HG03135 (cell line): ENCODE measurements around the gene MIA2.
A peak's percentile ranks its signal among the peaks of the same experiment; 100 is the strongest.
"Not testable (repeated sequence)": the region's sequence is repeated elsewhere in the genome, so short reads cannot be mapped to it uniquely, and the experiment has no call there.

Experiments
- ATAC-seq: cut with Tn5 transposase; IDR thresholded peaks from one replicate; pipeline ENCODE4 v1.9.1; 2021; ENCODE audit warnings: mild to moderate bottlenecking, moderate library complexity; ENCODE audit not compliant: unreplicated experiment

The MIA2 gene

DNA sequence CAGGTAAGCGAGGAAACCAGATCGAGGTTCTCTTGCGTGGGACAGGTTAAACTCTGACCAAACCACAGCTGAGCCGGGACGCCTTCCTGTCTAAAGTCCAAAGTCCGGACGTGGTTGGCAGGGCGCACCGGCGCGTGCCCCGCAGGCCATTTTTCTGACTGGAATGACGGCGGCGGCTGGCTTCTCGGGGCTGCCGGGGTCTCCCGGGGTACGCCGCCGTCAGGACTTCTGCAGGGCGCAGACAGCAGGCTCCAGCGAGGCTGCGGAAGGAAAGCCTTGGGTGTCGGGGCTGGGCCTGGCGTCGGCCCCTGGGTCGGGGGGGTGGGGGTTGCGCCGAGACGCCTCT is 32.8 kb downstream of the MIA2 start:
- peak; percentile 39 for ATAC-seq

DNA sequence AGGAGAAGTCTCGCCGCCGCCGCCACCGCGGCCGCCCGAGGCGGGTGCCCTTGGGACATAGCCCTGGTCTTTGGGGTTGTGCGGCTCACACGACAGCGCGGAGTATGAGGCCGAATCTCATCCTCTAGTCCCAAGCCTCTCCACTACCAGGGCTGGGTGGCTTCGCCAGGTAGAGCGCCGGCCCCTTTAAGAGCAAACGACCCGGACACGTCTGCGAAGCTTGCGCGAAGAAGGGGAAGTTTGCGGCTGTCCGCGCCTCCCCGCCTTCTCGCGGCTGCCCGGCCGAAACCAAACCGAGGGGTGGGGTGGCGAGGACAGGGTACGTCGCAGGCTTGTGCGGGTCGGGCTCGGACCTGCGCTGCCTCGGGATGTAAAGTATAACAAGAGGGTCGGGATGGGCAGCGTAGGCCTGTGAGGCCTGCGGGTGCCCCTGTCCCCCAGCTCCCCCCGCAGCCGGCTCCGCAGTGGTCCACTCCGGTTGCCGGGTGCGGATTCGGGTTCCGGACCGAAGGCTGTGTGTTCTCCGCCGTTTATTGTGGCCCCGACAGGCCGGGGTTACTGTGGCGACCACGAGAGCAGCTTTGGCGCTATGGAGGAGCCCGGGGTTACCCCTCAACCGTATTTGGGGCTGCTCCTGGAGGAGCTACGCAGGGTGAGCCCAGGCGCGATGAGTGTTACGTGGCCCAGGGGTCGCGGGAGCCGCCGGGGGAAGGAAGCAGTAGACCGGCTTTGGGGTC is 33.3 kb downstream of the MIA2 start:
- peak; percentile 77 for ATAC-seq

DNA sequence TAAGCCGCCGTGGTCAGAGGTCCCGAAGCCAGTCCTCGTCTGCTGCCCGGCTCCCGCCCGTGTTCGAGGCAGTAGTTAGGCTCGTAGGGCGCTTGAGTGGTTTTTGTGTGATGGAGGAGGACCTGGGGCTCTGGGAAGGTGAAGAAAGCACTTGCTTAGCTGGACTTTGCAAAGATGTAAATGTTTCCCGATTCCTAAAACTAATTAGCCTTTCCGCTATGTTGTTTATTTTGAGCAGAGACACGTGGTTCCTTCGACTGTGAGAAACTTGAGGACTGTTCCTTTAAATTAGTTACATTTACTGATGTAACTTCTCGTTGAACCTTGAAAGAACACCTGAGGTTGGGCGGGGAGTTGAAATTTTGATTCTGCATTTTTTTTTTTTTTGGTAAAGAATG is 33.9 kb downstream of the MIA2 start:
- ATAC-seq = peak; percentile 10

DNA sequence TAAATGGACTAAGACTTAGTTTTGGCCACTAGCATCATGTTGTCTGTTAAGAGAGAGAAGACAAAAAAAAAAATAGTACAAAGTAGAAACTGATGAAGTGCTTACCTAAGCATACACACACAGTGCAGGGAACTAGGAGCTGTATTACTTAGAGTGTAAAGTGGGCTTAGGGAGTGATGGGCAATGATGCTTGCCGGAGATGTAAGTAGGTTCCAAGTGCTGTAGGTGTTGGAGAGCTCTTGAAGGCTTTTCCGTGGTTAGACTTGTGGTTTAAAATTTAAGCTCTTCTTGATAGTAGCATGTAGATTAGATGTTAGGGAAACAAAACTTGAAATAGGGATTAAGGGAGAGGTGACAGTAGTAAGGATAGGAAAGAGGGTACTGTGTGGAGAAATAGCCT is 34.7 kb downstream of the MIA2 start:
- no peak for ATAC-seq

DNA sequence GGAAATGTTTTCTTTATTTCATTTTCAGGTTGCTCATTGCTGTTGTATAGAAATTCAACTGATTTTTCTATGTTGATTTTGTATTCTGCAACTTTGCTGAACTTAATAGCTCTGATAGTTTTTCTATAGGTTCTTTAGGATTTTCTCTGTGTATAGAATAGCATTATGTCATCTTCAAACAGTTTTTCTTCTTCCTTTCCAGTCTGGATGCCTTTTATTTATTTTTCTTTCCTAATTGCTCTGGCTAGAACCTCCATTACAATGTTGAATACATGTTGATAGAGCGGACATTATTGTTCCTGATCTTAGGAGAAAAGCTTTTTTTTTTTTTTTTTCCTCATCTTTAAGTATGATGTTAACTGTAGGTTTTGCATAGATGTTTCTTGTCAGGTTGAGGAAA is 39.2 kb downstream of the MIA2 start:
- ATAC-seq = no peak

DNA sequence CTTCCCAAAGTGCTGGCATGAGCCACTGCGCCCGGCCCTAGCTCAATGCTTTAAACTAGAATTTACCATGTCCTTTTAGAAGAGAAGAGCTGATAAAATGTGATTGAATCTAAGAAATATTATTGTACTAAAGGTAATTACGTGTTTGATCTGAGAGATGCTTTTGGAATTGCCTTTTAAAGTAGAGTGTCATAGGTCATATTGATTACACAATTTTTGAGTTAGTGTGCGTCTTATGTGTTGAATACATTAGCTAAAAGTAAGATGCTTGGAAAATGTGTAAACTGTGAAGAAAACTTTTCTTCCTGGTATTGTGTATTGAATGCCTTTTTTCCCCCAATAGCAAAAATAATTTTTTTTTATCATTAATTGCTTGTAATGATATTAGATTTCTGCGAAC is 41.7 kb downstream of the MIA2 start:
- no peak for ATAC-seq

DNA sequence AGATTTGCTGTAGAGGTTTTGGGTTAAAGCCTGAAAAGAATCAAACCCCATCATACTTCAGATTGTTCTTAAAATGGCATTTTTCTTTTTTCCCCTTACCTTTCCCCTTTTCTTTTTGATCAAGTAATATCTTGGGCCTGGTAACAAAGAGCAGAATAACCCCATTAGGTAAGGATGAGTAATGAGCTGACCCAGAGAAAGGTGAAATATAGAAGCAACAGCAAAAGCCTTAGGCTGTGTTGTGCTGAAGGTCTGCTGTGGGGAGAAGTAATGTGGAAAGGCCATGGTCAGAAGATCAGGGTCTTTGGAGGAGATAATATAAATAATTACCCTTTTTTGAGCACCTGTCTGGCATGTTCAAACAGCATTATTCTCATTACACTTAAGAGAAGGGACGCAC is 42.3 kb downstream of the MIA2 start:
- no peak for ATAC-seq

DNA sequence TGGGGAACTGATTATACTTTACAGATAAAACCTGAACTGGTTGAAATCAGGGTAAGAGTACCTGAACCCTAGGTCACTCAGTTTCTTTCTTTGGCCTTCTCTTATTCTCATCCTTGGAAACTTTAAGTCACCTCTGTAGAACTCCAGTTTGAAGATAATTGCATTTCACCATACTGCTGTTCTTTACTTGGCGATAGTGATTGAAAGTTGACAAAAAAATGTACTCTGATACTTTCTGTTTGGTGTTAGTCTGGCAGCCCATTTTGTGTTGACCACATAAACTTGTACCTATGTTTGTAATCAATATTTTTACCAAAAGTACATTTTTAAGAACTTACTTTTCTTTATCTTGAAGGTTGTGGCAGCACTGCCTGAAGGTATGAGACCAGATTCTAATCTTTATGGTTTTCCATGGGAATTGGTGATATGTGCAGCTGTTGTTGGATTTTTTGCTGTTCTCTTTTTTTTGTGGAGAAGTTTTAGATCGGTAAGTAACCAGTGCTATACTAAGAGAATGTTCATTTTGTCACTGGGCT is 42.9 kb downstream of the MIA2 start:
- no peak for ATAC-seq

DNA sequence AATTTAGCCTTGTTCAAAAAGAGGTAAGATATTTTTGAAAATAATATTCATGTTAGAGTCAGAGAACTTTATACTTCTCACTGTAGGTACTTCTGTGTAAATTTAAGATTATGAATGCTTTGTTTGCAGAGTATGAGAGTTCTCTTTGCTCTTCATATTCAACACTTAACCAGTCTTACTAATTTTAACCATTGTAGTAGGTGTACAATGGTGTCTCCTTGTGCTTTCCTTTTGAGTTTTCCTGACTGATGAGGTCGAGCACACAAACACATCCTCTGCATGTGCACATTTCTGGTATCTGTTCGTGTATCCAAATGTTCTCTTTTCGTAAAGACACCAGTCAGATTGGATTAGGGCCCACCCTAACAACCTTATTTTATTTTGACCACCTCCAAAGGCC is 45.8 kb downstream of the MIA2 start:
- ATAC-seq = no peak

DNA sequence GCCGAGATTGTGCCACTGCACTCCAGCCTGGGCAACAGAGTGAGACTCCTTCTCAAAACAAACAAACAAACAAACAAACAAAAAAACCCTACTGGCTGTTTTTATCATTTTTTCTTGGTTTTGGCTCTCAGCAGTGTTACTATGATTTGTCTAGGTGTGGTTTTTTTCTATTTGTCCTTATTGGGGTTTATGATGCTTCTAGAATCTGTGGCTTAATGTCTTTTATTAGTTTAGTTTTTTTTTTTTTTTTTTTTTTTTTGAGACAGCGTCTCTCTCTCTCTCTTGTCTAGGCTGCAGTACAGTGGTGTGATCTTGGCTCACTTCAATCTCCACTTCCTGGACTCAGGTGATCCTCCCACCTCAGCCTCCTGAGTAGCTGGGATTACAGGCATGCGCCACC is 47.0 kb downstream of the MIA2 start:
- ATAC-seq = not testable (repeated sequence)

DNA sequence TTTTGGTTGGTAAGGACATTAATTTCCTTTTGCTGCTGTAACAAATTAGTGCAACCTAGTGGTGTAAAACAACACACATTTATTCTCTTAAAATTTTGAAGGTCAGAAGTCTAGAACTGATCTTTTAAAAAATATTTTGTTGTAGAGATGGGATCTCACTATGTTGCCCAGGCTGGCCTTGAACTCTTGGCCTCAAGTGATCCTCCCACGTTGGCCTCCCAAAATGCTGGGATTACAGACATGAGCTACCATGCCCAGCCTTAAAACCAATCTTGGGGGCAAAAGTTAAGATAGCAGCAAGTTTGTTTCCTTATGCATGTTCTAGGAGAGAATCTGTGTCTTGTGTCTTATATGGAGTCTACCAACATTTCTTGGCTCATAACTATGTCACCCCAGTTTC is 55.8 kb downstream of the MIA2 start:
- no peak for ATAC-seq

DNA sequence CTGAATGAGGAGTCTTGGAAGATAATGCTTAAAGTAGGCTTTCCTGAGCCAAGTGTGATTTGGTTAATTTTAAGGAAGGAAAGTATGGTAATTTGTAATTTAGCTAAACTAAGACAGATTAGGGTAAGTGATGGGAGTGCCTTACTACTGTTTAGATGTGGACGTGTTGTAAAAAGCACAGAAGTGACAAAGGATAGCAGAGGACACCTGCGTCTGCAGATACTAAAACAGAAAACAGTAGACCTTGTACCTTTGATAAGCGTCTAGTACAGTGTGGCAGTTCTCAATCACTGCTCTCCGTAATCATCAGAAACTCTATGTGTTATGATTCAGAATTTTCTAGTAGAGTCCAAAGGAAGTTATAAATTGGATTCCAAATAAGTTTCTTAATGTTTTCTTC is 58.0 kb downstream of the MIA2 start:
- ATAC-seq = no peak

DNA sequence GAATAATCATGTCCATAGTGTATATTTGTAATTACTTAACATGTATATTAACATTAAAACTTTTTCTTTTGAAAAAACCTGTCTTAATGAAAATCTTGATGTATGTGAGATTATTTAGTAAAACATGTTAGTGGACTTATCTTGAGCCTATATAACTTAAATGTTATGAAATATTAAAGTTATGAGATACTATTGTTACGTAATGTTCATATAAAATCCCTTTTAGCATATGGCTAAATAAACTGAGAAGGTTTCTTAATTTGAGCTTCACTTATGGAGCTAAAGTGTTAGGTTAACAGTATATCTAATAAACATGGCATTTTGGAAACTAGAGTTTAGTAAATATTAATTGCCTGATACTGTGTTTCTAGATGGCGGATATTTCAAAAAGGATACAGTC is 59.9 kb downstream of the MIA2 start:
- ATAC-seq = no peak

DNA sequence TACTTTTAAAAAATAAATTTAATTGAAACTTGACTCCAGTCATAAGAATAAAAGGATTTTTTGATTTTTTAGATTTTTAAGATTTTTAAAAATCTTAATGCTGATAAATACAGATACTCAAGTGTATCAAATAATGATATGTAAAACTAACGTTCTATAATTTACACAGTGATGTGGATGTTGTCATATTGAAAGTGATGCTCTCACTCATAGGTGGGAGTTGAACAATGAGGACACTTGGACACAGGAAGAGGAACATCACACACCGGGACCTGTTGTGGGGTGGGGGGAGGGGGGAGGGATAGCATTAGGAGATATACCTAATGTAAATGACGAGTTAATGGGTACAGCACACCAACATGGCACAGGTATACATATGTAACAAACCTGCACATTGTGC is 66.7 kb downstream of the MIA2 start:
- not testable (repeated sequence) for ATAC-seq

DNA sequence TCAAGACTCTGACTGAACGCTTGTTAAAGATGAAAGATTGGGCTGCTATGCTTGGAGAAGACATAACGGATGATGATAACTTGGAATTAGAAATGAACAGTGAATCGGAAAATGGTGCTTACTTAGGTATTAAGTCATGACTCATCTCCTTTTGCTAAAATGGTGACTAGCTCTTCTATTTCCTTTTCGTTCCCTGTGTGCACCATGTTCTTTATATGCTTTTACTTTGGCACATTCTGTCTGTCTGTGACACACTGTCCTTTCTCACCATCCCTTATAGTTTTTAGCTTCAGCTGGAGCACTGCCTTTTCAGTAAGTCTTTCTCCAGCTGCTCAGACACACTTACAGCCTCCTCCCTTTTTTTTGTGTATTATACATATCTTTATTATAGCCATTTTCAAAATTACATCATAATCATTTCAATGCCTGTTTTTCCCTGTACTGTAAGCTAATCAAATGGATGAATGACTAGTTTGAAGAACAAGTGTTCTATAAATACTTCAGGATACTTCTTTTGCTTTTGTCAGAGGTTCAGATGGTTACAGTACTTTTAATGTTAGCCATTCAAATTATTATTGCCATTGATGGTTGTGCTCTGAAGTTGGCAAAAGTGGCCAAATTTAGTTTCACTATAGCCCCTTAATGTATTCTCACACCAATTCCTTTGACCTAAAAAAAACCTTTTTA is 68.6 kb downstream of the MIA2 start:
- no peak for ATAC-seq

DNA sequence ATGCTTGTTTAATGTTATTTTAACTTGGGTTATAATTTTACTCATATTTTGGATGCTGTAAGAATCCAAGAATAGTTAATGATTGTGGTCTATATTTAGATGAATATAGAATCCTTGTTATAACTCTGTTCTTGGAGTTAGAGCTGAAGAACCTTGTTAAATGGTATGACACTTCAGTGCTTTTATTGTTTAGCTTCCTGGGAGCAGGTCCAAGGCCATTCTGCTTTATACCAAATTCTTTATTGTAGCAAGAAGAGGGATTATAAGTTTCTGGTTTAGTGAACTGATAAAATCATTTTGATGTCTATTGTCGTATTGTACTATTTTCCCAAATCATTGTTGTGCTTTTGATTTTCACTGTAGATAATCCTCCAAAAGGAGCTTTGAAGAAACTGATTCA is 69.4 kb downstream of the MIA2 start:
- no peak for ATAC-seq

DNA sequence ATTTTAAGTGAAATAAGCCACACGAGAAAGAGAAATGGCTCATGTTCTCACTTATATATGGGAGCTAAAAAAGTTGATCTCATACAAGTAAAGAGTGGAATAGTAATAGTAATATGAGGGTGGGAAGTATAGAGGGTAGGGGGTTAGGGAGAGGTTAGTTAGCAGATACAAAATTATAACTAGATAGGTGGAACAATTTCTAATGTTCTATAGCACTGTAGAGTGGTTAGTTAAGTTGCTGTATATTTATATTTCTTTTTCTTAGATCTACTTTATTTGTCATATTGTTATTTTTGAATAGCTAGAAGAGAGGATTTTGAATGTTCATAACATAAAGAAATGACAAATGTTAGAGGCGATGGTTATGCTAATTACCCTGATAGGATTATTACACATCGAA is 74.1 kb downstream of the MIA2 start:
- ATAC-seq = no peak

DNA sequence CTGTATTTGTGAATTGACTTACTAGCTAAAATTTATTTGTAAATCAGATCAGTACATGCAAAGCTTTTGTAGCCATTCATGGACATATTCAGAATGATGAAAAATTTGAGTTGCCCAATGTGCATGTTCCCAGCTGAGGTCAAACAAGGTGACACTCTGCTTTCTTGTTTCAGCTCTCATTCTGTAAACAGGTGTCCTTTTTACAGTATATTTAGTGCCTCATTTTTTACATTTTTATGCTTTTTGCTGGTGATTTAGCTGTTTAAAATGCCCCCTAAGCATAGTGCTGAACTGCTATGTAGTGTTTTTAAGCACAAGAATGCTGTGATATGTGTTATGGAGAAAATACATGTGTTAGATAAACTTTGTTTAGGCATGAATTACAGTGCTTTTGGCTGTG is 76.3 kb downstream of the MIA2 start:
- no peak for ATAC-seq

DNA sequence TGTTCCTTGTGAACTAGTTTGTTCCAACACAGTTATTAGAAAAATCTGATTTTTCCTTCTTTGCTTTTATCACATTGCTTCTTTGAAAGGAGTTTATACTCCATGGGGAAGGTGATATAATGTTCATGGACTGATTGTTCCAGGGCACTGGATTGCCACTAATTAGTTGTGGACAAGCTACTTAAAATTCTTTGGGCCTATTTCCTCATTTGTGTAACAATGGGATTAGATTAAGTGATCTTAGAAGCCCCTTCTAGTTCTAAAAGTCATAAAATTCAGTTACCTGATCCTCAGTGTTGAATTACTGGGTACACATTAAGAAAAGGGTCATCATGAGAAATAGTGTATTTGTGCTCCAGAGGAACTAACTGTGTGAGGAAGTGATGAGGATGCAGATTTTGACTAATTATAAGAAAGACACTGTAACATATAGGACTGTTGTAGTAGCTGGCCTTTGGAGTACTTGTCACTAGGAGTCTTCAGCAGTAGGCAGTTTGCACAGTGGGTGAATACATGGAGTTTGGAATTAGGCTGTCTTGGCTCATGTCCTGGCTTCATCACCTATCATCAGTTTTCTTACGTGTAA is 82.2 kb downstream of the MIA2 start:
- ATAC-seq = no peak

DNA sequence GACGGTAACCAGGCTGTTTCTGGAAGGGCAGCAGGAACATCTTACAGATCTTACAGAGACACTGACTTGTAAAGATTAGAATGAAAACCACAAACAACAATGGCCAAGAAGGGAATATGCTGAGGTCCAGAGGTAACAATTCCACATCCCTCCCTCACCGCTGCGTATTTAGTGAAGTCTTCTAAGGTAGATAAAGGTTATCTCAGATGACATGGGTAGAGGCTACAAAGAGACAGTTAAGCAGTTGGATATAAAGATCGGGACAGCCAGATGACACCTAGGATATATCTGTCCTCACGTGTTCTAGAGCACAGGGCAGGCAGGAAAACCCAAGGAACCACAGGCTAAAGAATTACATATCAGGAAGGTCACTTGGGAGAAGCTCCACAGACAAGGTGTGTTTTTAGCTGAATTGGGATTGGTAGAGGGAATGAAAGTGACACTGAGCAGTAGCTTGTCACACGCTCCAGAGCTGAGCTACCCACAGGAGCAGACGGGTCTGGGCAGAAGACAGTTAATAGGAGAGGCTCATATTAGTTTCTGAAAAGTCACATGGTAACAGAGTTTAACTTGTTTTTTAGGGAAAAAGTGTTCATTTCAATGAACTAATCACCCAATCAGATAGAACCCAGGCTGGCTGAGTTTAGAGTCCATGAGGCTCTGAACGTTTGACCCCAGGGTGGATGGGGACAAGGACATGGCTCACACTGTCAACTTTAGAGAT is 83.3 kb downstream of the MIA2 start:
- no peak for ATAC-seq

DNA sequence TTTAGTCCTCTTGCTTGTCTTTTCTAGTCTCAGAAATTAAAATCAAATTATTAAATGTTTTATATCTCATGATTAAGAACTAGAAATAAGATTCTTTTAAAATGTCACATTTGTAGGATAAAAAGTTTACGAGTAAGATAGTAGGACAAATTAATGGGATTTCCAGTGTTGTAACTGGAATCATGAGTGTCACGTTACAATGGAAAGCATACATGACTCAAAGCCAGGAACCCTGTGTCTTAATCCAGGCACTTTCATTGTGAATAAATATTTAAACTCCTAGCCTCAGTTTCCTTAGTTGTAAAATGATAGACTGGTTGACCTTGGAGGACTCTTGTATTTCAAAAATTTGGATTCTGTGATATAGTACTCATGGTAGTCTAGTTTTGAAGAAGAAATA is 84.9 kb downstream of the MIA2 start:
- ATAC-seq = no peak

DNA sequence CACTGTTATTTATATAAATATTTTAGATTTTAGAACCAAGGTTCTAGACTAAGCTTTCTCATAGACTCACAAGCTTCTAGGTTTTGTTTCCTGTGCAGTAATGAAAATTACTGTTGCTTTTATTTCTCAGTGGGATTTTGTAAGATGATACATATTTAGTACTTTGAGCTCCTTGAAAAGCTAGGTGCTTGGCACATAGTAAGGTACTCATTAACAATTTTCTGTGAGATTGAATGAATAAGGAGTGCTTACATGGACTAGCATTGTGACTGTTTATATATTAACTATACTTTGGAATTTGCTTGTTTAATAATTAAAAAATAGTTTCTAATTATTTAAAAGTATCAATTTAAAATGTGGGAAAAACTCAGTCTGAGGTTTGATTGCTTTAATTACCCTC is 85.7 kb downstream of the MIA2 start:
- no peak for ATAC-seq
